ENCODE results near the gene KDM1B. TPM values are rescaled to one million over a fixed set of nuclear protein-coding genes. Genes with fewer than 3 reads are reported as not detected.

Gene KDM1B
- total and polyA plus RNA-seq, 2 of the 8 experiments (the other 6 are each of a cell fraction or from before 2014, with no cell fraction given) = 3.7 to 7.5 TPM

DNA sequence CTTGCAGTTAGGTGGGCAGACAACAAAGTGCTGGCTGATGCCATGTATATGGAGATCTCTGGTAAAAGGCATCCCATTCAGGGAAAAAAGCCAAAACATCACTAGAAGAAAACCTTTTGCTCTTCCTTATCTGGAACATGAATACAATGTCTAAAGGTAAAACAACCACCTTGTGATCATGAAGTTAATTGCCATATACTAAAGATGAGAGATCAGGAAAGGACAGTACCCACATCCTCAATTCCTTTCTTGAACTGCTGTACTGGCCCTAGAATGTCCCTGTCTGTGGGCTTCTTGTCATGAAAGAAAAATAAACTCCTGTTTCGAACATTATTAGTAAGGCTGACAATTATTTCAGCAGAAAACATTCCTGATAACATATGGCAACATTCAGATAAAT lies 89.9 kb downstream of the KDM1B start:
- H3K9ac ChIP-seq (replicated peaks in 1 of 4; ENCODE audit: extremely low read depth in 1 of 4, low read depth in 3 of 4, low read length in 3 of 4) = no peak overlapping the region
- no peak overlapping the region for H2BK120ac ChIP-seq (replicated peaks; ENCODE audit: low read depth, low read length)
- no peak overlapping the region for H2AK5ac ChIP-seq (ENCODE audit: low read depth, low read length)
- H3K23me2 ChIP-seq (ENCODE audit: low read depth, low read length) = no peaks in the 10 kb centered on the region
- no peak overlapping the region for H3K4me2 ChIP-seq (ENCODE audit: insufficient read depth in 1 of 2, low read depth in 2 of 2, low read length in 2 of 2)
- H3K18ac ChIP-seq (ENCODE audit: extremely low read depth, low read length) = no peak overlapping the region
- no peak overlapping the region for H3K4ac ChIP-seq (replicated peaks; ENCODE audit: insufficient read length, low read depth, low read length)
- DNase-seq (ENCODE audit: low read depth in 1 of 2, low spot score in 2 of 2) = no peak
- no peak overlapping the region for H2BK5ac ChIP-seq (ENCODE audit: low read depth, low read length)
- no peak overlapping the region for H2AFZ ChIP-seq (ENCODE audit: low read length)
- H3K27me3 ChIP-seq (replicated peaks in 1 of 4; ENCODE audit: control insufficient read depth in 3 of 4, extremely low read depth in 1 of 4, insufficient read depth in 3 of 4, low read length in 3 of 4) = peaks cover 0 to 1% (median 0%) of the 10 kb centered on the region in 4 experiments; a peak in 1 of 7 replicates
- H3K79me1 ChIP-seq (ENCODE audit: low read depth, low read length) = peaks cover 5% of the 10 kb centered on the region; the same call in 1 of the 2 replicates
- no peak for FAIRE-seq
- H3K56ac ChIP-seq (replicated peaks; ENCODE audit: insufficient read length, low read depth, low read length) = no peak overlapping the region
- H3K9me3 ChIP-seq (ENCODE audit: insufficient read depth in 2 of 2, low read depth in 1 of 2, low read length in 1 of 2) = no peaks in the 10 kb centered on the region
- no peak overlapping the region for H4K8ac ChIP-seq (ENCODE audit: extremely low read depth, insufficient read depth, low read length)
- H3K79me2 ChIP-seq (ENCODE audit: control insufficient read depth in 1 of 2, insufficient read depth in 2 of 2, low read length in 2 of 2) = peaks cover 0 to 97% of the 10 kb centered on the region in 2 experiments; a peak in 2 of 4 replicates
- H4K91ac ChIP-seq (replicated peaks; ENCODE audit: insufficient read length, low read length) = no peak overlapping the region
- ChIA-PET CTCF (ENCODE audit: partially characterized antibody) (no interaction called here), POLR2A (ENCODE audit: partially characterized antibody) (interaction anchor here (0.9 to 1.4 kb wide), 2 partner anchors 9 to 10 kb away, joined by 3 to 5 read pairs; no protein-coding TSS in a partner anchor)
- H3K14ac ChIP-seq (ENCODE audit: insufficient read length) = no peak overlapping the region
- peaks cover 14 to 91% (median 48%) of the 10 kb centered on the region in 4 experiments for H3K36me3 ChIP-seq (ENCODE audit: control insufficient read depth in 2 of 4, insufficient read depth in 4 of 4, low read length in 3 of 4)
- WGBS, 2 experiments (ENCODE audit: extremely low coverage in 1 of 2, insufficient coverage in 1 of 2, insufficient read length in 1 of 2, insufficient replicate concordance in 2 of 2, low coverage in 1 of 2, low lambda C conversion rate in 2 of 2, missing lambda C conversion rate in 1 of 2) = 83% methylated on average over 1 of the region's 1 CpG; no CpG with 5 or more reads in 1 of the 2 experiments
- H2BK15ac ChIP-seq (ENCODE audit: low read length) = no peak overlapping the region
- H3K23ac ChIP-seq (ENCODE audit: insufficient read length) = no peak overlapping the region
- H3K27ac ChIP-seq (ENCODE audit: low read depth, low read length) = no peak overlapping the region
- peaks cover 3 to 5% of the 10 kb centered on the region in 2 experiments for H4K20me1 ChIP-seq (replicated peaks in 1 of 2; ENCODE audit: control insufficient read depth in 1 of 2, insufficient read depth in 2 of 2, low read length in 2 of 2)
- H3K4me1 ChIP-seq (replicated peaks in 1 of 4; ENCODE audit: control insufficient read depth in 3 of 4, insufficient read depth in 4 of 4, low read length in 3 of 4) = no peaks in the 10 kb centered on the region
- H2BK12ac ChIP-seq (ENCODE audit: low read depth, low read length) = no peak overlapping the region
- H4K5ac ChIP-seq (ENCODE audit: insufficient read length, low read depth, low read length) = no peak overlapping the region
- no peak overlapping the region for H2BK20ac ChIP-seq (ENCODE audit: low read length)
- H3K4me3 ChIP-seq (ENCODE audit: extremely low read depth in 1 of 4, insufficient read depth in 2 of 4, low read depth in 3 of 4, low read length in 4 of 4) = no peak overlapping the region
- TF ChIP-seq GTF2F1 (IDR thresholded peaks at IDR 0.05; ENCODE audit: borderline replicate concordance, low read depth, low read length) (no peak), SIN3A (conservative IDR thresholded peaks at IDR 0.05 in 1 of 2, IDR thresholded peaks at IDR 0.05 in 1 of 2; ENCODE audit: low read depth in 1 of 2, low read length in 2 of 2) (no peak)
